Hematopoietic multipotent progenitor cell treated with erythropoietin and hydrocortisone succinate and interleukin-3 and kit ligand, for 17 days (in vitro differentiated cells): Measurements from ENCODE around the gene SDK1.

Experiments used
- DNase-seq: peaks from one replicate; pipeline ENCODE4 v3.0.0-alpha.2; 2015; ENCODE audit warnings: low spot score

The SDK1 gene

DNA sequence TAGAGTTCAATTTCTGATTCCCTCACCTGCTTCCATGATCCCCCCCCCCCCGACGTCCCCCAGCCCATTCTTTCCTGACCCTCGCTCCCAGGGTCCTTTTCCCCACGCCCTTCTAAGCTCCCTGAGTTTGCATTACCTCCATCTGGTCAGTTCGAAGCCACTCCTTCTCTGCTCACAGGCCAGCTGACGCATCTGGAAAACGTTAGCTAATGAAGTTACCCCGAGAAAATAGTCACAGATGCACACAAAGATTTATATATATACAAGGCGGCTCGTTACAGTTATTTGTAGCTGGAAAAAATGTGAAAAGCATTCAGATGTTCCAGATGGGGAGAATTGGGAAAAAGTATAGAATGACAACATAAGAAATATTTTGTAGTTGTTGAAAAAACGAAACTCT lies 751.1 kb downstream of the SDK1 start:
- DNase-seq, result no peak

DNA sequence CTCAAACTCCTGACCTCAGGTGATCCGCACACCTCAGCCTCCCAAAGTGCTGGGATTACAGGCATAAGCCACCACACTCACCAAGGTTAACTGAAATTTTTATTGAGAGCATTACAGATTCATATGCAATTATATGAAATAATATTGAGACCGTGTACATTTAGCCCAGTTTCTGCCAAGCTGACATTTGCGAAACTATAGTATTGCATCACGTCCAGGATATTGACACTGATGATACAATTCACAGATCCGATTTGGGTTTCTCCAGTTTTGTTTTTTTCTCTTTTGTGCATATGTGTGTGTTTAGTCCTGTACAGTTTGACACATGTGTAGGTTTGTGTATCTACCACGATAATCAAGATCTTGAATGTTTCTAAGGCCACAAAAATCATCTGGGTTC lies 753.1 kb downstream of the SDK1 start:
- no peak for DNase-seq

GRCh38 chr7:4056552-4057288 lies 755.7 kb downstream of the SDK1 start:
- DNase-seq, result no peak

- DNase-seq, result no peak
These were observed 756.2 kb downstream of the SDK1 start for GRCh38 chr7:4057289-4057616.

GRCh38 chr7:4058158-4058557 lies 757.1 kb downstream of the SDK1 start:
- DNase-seq, result no peak

- DNase-seq, result no peak
These were observed 764.1 kb downstream of the SDK1 start for GRCh38 chr7:4065190-4065589.

GRCh38 chr7:4066206-4066605 lies 765.2 kb downstream of the SDK1 start:
- no peak for DNase-seq

- no peak for DNase-seq
These were observed 765.8 kb downstream of the SDK1 start for GRCh38 chr7:4066626-4067475.

DNA sequence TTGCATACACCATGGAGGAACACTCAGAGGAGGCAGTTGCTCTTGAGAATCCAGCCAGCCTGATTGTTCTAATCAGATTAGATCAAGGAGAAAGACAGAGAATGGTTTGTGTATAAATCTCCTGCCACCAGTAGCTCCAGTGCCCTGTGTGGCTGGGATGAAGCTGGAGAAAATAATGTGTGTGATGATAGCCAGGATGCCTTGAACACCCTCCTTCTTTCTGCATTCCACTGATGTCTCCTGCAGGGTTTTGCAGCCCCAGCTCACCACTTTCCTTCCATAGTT lies 766.4 kb downstream of the SDK1 start:
- DNase-seq, result no peak

DNA sequence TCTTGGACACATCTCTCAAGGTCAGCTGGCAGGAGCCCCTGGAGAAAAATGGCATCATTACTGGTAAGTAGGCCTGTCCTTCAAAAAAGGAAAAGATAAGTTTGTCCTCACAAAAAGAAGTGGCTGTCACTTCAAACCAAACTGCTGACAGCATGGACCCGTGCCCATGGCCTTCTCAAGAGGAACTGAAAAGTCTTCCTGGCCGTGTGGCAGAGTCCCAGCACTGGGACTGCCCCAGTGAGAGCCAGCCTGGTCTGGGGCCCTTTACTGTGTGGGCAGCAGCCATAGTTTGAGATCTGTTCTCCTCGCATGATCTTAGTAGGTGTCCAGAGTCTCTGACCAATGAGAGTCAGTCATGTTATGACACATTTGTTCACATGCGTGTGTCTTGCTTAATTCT lies 766.8 kb downstream of the SDK1 start:
- DNase-seq, result no peak

DNA sequence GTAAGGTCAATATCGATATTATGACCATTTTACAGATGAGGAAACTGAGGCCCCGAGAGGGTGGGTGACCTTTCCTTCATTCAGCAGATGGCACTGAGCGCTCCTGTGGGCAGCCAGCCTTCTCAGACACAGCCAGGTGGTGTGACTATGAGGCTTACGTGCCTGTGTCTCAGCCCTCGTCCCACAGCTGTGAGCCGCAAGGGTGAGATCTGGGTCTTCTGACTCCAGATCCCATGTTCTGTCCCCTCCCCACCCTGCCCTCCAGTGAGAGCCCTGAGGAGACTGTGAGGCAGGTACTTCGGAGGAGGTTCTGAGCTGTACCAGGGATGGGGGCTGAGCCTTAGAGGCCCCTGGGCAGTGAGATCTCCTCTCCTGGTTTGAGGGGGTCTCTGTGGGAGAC lies 767.2 kb downstream of the SDK1 start:
- DNase-seq, result no peak

GRCh38 chr7:4069268-4070095 lies 768.4 kb downstream of the SDK1 start:
- no peak for DNase-seq

DNA sequence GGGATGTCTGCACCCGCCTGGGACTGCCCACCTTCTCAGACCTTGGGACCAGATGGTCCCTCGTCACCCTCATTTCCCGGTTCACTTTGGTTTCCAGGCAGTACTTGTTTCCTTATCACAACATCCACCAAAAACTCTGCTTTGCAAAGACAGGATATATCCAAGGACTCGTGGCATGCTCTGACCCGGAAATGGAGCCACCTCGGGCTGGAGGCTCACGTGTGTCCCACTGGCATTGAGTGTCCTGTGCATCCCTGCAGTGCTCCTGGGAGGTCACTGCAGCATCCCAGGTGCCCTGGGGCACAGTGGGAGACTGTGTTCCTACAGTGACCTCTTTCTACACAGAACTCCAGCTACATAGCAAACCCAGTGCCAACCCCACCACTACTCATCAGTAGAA lies 769.2 kb downstream of the SDK1 start:
- DNase-seq, result no peak

DNA sequence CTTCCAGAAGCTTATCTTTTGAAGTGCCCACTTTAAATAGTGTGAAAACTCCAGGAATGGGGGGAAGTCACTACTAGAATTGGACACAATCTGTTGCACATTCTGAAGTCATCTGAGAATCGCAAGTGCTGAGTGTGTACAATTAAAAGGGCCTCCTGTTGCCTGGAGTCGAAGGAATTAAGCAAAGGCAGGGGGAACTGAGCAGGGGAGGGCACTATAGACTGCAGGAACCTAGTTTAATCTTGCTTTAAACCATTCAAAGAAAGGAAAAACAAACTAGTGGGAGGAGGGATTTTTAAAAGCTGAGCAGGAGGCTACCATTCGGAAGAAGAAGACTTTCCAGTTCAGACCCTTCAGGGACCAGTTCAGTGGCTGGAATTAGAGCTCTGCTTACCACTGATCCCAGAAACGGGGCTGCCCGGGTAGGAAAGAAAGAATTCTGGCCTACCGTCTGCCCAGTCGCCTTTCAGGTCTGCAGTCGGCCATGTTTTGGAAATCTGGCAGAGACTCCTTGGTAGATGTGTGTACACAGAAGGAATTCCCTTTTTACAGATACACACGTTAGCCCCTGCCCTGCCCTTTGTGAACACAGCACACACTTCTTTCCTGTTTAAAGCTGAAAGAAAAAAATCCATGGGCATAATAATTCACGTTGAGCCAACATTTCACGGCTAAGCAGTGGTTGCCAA lies 770.5 kb downstream of the SDK1 start:
- DNase-seq, result no peak

- DNase-seq, result no peak
These were observed 771.3 kb downstream of the SDK1 start for GRCh38 chr7:4072161-4072925.

GRCh38 chr7:4073052-4073451 lies 772.0 kb downstream of the SDK1 start:
- no peak for DNase-seq

DNA sequence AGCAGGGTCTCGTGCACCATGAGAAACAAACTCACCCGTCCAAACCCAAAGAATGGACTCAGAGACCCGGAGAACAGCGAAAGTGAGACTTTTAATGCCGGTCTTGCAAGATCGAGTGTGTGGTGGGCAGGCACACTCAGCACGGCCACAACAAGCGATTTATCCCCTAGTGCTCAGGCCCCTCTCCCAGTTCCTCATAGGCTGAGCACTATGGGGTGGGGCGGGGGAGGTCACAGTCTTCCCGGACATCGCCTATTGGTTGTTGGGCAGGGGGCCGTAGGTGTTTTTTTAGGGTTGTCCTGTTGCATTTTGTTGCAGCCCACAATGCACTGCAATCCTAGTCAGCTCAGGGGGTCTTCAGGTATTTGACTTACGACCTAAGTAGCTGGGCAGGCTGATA lies 772.7 kb downstream of the SDK1 start:
- DNase-seq, result no peak

GRCh38 chr7:4074407-4074806 lies 773.4 kb downstream of the SDK1 start:
- no peak for DNase-seq

- no peak for DNase-seq
These were observed 773.9 kb downstream of the SDK1 start for GRCh38 chr7:4074994-4075393.

DNA sequence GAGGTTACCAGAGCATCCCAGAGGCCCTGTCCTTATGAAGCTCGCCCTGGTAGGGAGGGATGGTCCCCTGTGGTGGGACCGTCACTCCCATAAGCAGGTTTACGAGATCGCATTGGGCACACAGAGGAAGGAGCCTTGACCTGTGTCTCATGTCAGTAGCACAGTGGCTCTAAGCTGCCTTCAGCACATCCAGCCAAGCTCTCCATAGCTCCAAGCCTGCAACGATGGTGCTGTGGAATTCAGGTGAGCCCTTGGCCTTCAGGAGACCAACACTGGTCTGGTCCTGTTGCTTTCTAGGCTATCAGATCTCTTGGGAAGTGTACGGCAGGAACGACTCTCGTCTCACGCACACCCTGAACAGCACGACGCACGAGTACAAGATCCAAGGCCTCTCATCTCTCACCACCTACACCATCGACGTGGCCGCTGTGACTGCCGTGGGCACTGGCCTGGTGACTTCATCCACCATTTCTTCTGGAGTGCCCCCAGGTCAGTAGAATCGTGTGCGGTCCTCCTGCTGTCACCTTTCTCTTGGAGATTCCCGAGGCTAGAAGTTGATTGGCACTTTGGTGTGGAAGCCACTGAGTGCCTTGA lies 775.7 kb downstream of the SDK1 start:
- no peak for DNase-seq

- DNase-seq, result no peak
These were observed 776.9 kb downstream of the SDK1 start for GRCh38 chr7:4077980-4078379.
